Glutamatergic neuron (in vitro differentiated cells): Measurements from ENCODE around the gene DENND5B. TPM values are rescaled to one million over a fixed set of nuclear protein-coding genes. Genes with fewer than 3 reads are reported as not detected.

ENCODE experiments used
- DNase-seq: peaks from one replicate; pipeline ENCODE4 v3.0.0; 2022
- H3K27ac Mint-ChIP-seq: one replicate; pipeline ENCODE4 v1.8.0; 2020; ENCODE audit warnings: mild to moderate bottlenecking, mixed read lengths, inconsistent platforms; ENCODE audit not compliant: unreplicated experiment
- H3K27me3 Mint-ChIP-seq: one replicate; pipeline ENCODE4 v1.8.0; 2020; ENCODE audit warnings: mild to moderate bottlenecking, moderate library complexity, mixed read lengths, inconsistent platforms; ENCODE audit not compliant: unreplicated experiment
- H3K36me3 Mint-ChIP-seq: one replicate; pipeline ENCODE4 v1.8.0; 2020; ENCODE audit warnings: mild to moderate bottlenecking, mixed read lengths, inconsistent platforms; ENCODE audit not compliant: unreplicated experiment
- H3K4me1 Mint-ChIP-seq: one replicate; pipeline ENCODE4 v1.8.0; 2020; ENCODE audit warnings: mild to moderate bottlenecking, low read depth, mixed read lengths, inconsistent platforms; ENCODE audit not compliant: unreplicated experiment
- H3K4me3 Mint-ChIP-seq: one replicate; pipeline ENCODE4 v1.8.0; 2020; ENCODE audit warnings: mild to moderate bottlenecking, mixed read lengths, inconsistent platforms; ENCODE audit not compliant: unreplicated experiment
- H3K9me3 Mint-ChIP-seq: one replicate; pipeline ENCODE4 v1.8.0; 2020; ENCODE audit warnings: mild to moderate bottlenecking, moderate library complexity, mixed read lengths, inconsistent platforms; ENCODE audit not compliant: unreplicated experiment
- total RNA-seq: library from RNA; stranded (reverse); fragmentation: NEBNext Ultra II Directional; extraction: Animal tissue kit (Norgen Biotek cat#: 25700); gene quantifications from one replicate; pipeline ENCODE4 v1.2.1, GENCODE V29; 2021; ENCODE audit not compliant: unreplicated experiment
- TF ChIP-seq, protein P1 (sequence below): fragments of 200-600 bp; sonication (generic); IDR thresholded peaks from one replicate; pipeline ENCODE4 v1.5.0; 2021; ENCODE audit not compliant: partially characterized antibody, unreplicated experiment

DENND5B gene
- total RNA-seq, 1 donor from 2014 or later, result 45.6 TPM

DNA sequence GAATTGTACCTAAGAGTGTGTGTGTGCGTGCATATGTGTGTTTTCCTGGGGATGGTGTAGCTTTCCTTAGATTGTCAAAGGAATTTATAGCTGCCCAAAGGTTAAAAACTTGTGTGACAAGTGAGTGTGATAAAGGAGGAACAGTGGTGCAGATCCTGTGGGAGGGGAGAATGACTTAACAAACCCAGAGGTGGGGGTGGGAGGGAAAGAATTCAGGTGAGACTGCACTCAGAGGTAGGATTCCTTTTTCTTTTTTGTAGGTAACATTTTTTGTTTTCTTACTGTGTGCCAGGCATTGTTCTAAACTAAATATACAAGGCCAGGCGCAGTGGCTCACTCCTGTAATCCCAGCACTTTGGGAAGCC, 219.7 kb downstream of the DENND5B start:
- Mint-ChIP-seq H3K9me3 (peaks cover 2% of the 10 kb centered on the region), H3K27ac (peak overlapping the region; percentile 81), H3K4me1 (peaks cover 29% of the 10 kb centered on the region), H3K4me3 (peak overlapping the region; percentile 69), H3K36me3 (no peaks in the 10 kb centered on the region), H3K27me3 (peaks cover 2% of the 10 kb centered on the region)
- no peak for DNase-seq
- TF ChIP-seq, protein P1, sequence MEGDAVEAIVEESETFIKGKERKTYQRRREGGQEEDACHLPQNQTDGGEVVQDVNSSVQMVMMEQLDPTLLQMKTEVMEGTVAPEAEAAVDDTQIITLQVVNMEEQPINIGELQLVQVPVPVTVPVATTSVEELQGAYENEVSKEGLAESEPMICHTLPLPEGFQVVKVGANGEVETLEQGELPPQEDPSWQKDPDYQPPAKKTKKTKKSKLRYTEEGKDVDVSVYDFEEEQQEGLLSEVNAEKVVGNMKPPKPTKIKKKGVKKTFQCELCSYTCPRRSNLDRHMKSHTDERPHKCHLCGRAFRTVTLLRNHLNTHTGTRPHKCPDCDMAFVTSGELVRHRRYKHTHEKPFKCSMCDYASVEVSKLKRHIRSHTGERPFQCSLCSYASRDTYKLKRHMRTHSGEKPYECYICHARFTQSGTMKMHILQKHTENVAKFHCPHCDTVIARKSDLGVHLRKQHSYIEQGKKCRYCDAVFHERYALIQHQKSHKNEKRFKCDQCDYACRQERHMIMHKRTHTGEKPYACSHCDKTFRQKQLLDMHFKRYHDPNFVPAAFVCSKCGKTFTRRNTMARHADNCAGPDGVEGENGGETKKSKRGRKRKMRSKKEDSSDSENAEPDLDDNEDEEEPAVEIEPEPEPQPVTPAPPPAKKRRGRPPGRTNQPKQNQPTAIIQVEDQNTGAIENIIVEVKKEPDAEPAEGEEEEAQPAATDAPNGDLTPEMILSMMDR, result no peak

DNA sequence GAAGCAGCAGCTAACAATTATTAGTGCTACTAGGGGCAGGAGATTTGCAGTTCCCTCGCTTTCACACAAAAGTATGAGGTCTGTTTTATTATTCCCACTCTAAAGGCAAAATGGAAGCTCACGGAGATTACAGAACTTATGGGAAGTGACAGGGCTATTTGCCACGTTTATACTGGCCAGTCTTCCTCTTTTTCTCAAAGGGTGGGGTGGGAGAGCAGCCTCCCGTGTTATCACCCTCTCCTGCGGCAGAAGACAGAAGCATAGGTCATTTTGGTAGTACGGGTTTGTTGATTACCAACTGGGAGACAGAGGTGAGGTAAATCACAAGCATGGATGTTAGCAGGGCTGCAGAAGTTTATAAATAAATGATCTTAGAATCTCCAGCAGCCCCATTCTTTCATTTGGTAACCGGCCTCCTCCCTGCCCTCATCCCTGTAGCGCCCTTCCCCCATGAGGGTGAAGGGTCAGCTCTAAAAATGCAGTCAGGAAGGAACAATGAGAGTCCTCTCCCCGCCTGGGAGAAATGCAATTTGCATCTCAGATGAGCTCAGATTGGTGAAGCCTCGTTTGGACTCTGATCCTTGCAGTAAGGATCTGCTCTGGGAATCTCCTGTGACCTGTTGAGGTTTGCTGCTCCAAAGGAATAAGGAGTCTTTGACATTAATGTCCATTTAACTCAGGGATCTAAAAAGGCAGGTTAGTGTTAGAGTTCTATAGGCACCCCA, 220.2 kb downstream of the DENND5B start:
- Mint-ChIP-seq H3K9me3 (peaks cover 2% of the 10 kb centered on the region), H3K27me3 (peaks cover 2% of the 10 kb centered on the region), H3K4me3 (peak overlapping the region; percentile 69), H3K36me3 (no peaks in the 10 kb centered on the region), H3K4me1 (peaks cover 29% of the 10 kb centered on the region), H3K27ac (peak overlapping the region; percentile 81)
- TF ChIP-seq, protein P1, result no peak
- DNase-seq, result peak; percentile 29

DNA sequence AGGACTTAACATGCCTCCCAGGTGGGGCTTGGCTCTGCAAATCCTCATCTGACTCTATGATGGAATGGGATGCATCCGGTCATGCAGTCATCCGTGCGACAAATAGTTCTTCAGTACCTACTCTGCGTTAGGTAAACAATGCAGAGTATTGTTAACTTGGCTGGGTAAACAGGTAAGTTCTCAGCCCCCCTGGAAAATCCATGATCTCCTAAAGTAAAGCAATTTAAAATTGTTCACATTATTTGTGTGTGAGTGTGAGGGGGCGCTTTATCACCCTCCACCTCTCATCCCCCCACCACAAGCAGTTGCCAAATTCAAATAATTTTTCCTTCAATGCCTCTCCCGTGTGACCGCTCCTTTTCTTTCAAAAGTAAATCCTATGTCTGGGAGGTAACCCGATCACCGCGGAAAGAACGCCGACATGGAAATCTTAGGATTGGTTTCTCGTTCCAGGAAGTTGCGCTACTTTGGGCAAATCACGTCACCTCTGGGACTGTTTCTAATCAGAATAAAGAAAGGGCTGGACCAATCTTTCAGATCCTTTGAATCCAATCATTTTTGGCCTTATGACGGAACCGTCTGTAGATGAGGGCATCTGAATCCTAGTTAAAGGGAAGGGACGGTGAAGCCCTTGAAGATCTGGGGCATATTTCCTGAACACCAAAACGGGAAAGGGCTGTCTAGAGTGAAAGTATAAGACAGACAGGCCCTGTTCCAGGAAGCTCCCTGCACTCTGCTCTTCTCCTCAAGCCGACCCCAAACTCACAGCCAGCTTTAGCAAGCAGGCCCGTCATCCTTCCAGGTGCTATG, 221.0 kb downstream of the DENND5B start:
- DNase-seq, result no peak
- H3K36me3 Mint-ChIP-seq, result no peaks in the 10 kb centered on the region
- H3K4me1 Mint-ChIP-seq, result peaks cover 29% of the 10 kb centered on the region
- H3K27ac Mint-ChIP-seq, result peak overlapping the region; percentile 81
- TF ChIP-seq, protein P1, result no peak
- peak overlapping the region; percentile 27 for H3K4me3 Mint-ChIP-seq
- peaks cover 2% of the 10 kb centered on the region for H3K9me3 Mint-ChIP-seq
- H3K27me3 Mint-ChIP-seq, result peaks cover 2% of the 10 kb centered on the region

DNA sequence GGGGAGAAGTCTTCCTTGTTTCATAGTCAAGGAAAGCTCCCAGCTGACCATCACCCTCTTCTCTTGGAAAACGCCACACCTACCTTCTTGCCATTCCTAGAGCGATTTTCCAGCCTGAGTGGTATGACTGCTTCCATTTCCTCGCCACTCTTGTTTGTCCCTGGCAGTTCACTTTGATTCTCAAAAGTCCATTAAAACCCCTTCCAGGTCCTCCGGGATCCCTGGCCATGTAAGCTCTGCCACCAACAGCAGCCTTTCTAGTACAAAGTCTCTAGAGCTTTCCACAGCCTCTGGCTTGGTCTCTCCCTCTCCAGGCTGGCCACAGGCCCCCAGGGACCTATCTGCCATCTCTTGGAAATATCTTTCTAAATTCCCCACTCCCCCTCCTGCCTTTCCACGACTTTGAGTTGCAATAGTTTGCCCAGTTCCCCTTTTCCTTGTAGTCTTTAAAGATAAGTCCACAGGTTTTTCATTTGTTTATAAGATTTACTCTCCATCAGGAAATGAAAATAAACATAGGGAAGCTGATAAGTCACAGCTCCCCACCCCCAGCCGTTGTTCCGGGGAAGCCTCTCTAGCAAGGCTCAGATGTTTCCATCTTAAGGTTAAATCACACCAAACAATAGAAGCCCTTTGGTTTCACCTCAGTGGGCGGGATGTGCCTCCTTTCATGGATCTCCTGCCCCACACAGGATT, 222.1 kb downstream of the DENND5B start:
- DNase-seq, result peak; percentile 62
- peaks cover 2% of the 10 kb centered on the region for H3K27me3 Mint-ChIP-seq
- peaks cover 29% of the 10 kb centered on the region for H3K4me1 Mint-ChIP-seq
- peak overlapping the region; percentile 70 for H3K27ac Mint-ChIP-seq
- H3K36me3 Mint-ChIP-seq, result no peaks in the 10 kb centered on the region
- TF ChIP-seq, protein P1, result no peak
- H3K9me3 Mint-ChIP-seq, result peaks cover 2% of the 10 kb centered on the region
- H3K4me3 Mint-ChIP-seq, result peak overlapping the region; percentile 27
